Right ventricle myocardium superior (tissue), 1 donor: ENCODE results near the gene SGPL1. TPM values are rescaled to one million over a fixed set of nuclear protein-coding genes. Genes with fewer than 3 reads are reported as not detected.
A peak's percentile ranks its signal among the peaks of the same experiment; 100 is the strongest.
"Not testable (repeated sequence)": the region's sequence is repeated elsewhere in the genome, so short reads cannot be mapped to it uniquely, and the experiment has no call there.

Source experiments
- ATAC-seq: fragments of 200-7000 bp; cut with Tn5 transposase; one replicate; pipeline ENCODE4 v1.9.1; 2020; ENCODE audit warnings: mild to moderate bottlenecking; ENCODE audit not compliant: poor library complexity
- DNase-seq: peaks from one replicate; pipeline ENCODE4 v3.0.0-alpha.2; 2020
- intact Hi-C: fragments of 100-400 bp; cut with DNase I; formaldehyde crosslinking; loops from one replicate; pipeline ENCODE4 v1.11.2; 2022
- total RNA-seq: library from RNA; stranded (reverse); fragmentation: NEBNext Ultra II Directional; extraction: Animal tissue kit (Norgen Biotek cat#: 25700); gene quantifications from one replicate; pipeline ENCODE4 v1.2.1, GENCODE V29; 2021
- donor health status: DM: no; HTN: yes; CAD: no; lungs with severe emphysema.

The SGPL1 gene
- total RNA-seq, 1 donor from 2014 or later = 11.6 TPM

- DNase-seq (no peak), ATAC-seq (no peak)
- intact Hi-C loops = no loop called here
Measured at GRCh38 chr10:70853457-70853856, 37.7 kb downstream of the SGPL1 start.

GRCh38 chr10:70856454-70856853, 40.7 kb downstream of the SGPL1 start:
- DNase-seq = no peak
- ATAC-seq = no peak
- intact Hi-C loops = no loop called here

- intact Hi-C loops = no loop called here
- ATAC-seq (peak; percentile 88), DNase-seq (no peak)
Measured at GRCh38 chr10:70858759-70859158, 43.0 kb downstream of the SGPL1 start.

GRCh38 chr10:70861495-70862197, 45.9 kb downstream of the SGPL1 start:
- DNase-seq, ATAC-seq, intact Hi-C loops: not testable (repeated sequence)

GRCh38 chr10:70863470-70864160, 47.9 kb downstream of the SGPL1 start:
- ATAC-seq (no peak), DNase-seq (no peak)
- intact Hi-C loops = no loop called here

GRCh38 chr10:70864935-70865334, 49.2 kb downstream of the SGPL1 start:
- no peak for DNase-seq
- ATAC-seq = no peak
- intact Hi-C loops = no loop called here

GRCh38 chr10:70866424-70866823, 50.7 kb downstream of the SGPL1 start:
- no peak for DNase-seq
- intact Hi-C loops = no loop called here
- ATAC-seq = peak; percentile 68

GRCh38 chr10:70872291-70872690, 56.5 kb downstream of the SGPL1 start:
- DNase-seq (no peak), ATAC-seq (no peak)
- intact Hi-C loops = no loop called here

GRCh38 chr10:70874061-70874460, 58.3 kb downstream of the SGPL1 start:
- DNase-seq (no peak), ATAC-seq (no peak)
- intact Hi-C loops = no loop called here

GRCh38 chr10:70879207-70879606, 63.5 kb downstream of the SGPL1 start:
- intact Hi-C loops = no loop called here
- ATAC-seq (no peak), DNase-seq (no peak)

GRCh38 chr10:70880077-70880534, 64.4 kb downstream of the SGPL1 start:
- intact Hi-C loops = loop anchor here (5.0 kb wide), 1 partner anchor 328 kb away; no protein-coding TSS in a partner anchor
- DNase-seq (peak; percentile 76), ATAC-seq (peak; percentile 82)

- intact Hi-C loops = loop anchor here (5.0 kb wide), 1 partner anchor 332 kb away; no protein-coding TSS in a partner anchor
- no peak for ATAC-seq
- DNase-seq = no peak
Measured at GRCh38 chr10:70884741-70885140, 69.0 kb downstream of the SGPL1 start.

GRCh38 chr10:70885481-70885880, 69.7 kb downstream of the SGPL1 start:
- intact Hi-C loops = no loop called here
- ATAC-seq (no peak), DNase-seq (no peak)

- no peak for DNase-seq
- ATAC-seq = no peak
- intact Hi-C loops = no loop called here
Measured at GRCh38 chr10:70885931-70886903, 70.5 kb downstream of the SGPL1 start.

- ATAC-seq (no peak), DNase-seq (no peak)
- intact Hi-C loops = no loop called here
Measured at GRCh38 chr10:70886921-70887665, 71.3 kb downstream of the SGPL1 start.

- peak; percentile 85 for ATAC-seq
- intact Hi-C loops = no loop called here
Measured at GRCh38 chr10:70887804-70888800, 72.4 kb downstream of the SGPL1 start, which contains the start of gene PCBD1. TSS of gene PCBD1 (minus strand) at chr10:70888565. CDS start at chr10:70888533, 32 bp downstream.

GRCh38 chr10:70889291-70889690, 73.5 kb downstream of the SGPL1 start:
- no peak for DNase-seq
- intact Hi-C loops = no loop called here
- ATAC-seq = no peak

More at GRCh38 chr10:70887804-70888800, 72.4 kb downstream of the SGPL1 start, which contains the start of gene PCBD1:
- DNase-seq = peak; percentile 88
